ENCODE measurements around the gene ZFPM1. TPM values are rescaled to one million over a fixed set of nuclear protein-coding genes. Genes with fewer than 3 reads are reported as not detected.

The ZFPM1 gene
- total RNA-seq, 1 experiment from 2014 or later: 0.75 TPM

DNA sequence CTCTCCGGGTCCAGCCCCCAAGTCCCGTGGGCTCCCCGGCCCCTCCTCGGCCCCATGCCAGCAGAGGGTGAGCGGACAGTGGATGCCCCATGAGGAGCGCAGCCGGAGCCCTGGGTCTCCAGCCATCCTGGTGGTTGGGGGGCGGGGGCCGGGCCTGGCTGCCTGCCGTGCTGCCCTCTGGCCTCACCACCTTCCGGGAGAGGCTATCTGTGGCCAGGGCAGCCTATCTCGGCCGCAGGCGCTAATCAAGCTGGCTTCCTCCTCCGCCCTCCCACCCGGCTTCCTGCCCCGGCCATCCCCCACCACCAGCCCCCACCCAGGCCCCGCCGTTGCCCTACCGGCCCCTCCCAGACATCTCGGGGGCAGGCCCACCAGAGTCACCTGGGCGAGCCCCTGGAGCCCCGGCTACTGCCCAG lies 46.8 kb downstream of the ZFPM1 start:
- Histone ChIP-seq H2AFZ (ENCODE audit: low read length) (no peak overlapping the region), H3K4me3 (ENCODE audit: low read length) (no peak overlapping the region), H3K27me3 (ENCODE audit: low read length) (no peaks in the 10 kb centered on the region), H3K9ac (ENCODE audit: low read length) (no peak overlapping the region), H3K9me2 (replicated peaks; ENCODE audit: insufficient read depth, low read length) (no peaks in the 10 kb centered on the region), H3K36me3 (ENCODE audit: insufficient read depth, low read length) (no peaks in the 10 kb centered on the region), H3K4me2 (ENCODE audit: low read depth, low read length, poor library complexity, severe bottlenecking) (no peak overlapping the region), H3K9me3 (ENCODE audit: low read length) (no peaks in the 10 kb centered on the region), H3K4me1 (ENCODE audit: low read length) (no peaks in the 10 kb centered on the region), H3K27ac (ENCODE audit: low read length) (no peak overlapping the region), H4K20me1 (ENCODE audit: insufficient read depth, low read depth, low read length) (no peaks in the 10 kb centered on the region), H3K79me2 (ENCODE audit: low read length) (no peaks in the 10 kb centered on the region)
- DNase-seq: no peak

DNA sequence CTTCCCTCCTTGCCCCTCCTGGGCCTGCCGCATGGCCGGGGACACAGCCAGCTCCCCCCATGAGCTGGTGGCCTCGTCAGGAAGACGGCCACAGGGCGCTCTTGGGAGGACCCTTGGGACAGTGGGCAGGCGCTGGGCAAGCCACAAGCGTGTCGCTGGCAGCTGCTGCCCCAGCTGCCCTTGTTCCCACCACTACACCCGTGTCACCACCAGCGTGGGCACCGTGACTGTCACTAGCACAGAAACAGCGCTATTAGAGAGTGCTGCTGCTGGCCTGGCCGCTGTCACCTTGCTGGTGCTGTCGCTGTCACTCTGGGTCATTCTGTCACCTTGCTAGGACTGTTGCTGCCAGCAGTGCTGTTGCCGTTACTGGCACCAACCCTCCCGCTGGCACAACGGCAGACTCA lies 47.2 kb downstream of the ZFPM1 start:
- no peak overlapping the region for H3K4me3 ChIP-seq (ENCODE audit: low read length)
- H3K36me3 ChIP-seq (ENCODE audit: insufficient read depth, low read length): no peaks in the 10 kb centered on the region
- DNase-seq: no peak
- H3K9ac ChIP-seq (ENCODE audit: low read length): no peak overlapping the region
- no peaks in the 10 kb centered on the region for H3K4me1 ChIP-seq (ENCODE audit: low read length)
- H3K9me3 ChIP-seq (ENCODE audit: low read length): no peaks in the 10 kb centered on the region
- no peaks in the 10 kb centered on the region for H4K20me1 ChIP-seq (ENCODE audit: insufficient read depth, low read depth, low read length)
- no peak overlapping the region for H2AFZ ChIP-seq (ENCODE audit: low read length)
- no peaks in the 10 kb centered on the region for H3K9me2 ChIP-seq (replicated peaks; ENCODE audit: insufficient read depth, low read length)
- H3K4me2 ChIP-seq (ENCODE audit: low read depth, low read length, poor library complexity, severe bottlenecking): no peak overlapping the region
- H3K79me2 ChIP-seq (ENCODE audit: low read length): no peaks in the 10 kb centered on the region
- no peaks in the 10 kb centered on the region for H3K27me3 ChIP-seq (ENCODE audit: low read length)
- H3K27ac ChIP-seq (ENCODE audit: low read length): no peak overlapping the region

DNA sequence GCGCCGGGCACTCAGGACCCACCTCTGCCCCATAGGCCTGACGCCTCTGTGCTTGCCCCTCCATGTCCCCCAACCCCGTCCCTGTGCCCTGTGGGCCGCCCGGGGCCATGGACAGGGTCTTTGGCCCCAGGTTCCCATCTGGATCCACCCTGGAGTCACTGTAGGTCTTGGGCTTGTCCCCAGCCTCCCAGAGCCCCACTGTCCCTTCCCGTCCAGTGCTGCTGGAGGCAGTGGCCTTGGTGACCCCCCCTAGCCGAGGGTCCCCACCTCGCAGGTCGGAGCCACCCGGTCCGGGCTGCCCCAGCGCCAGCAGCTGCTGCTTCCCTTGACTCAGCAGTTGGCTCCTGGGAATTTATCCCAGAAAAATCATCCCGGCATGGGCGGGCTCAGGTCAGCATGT lies 49.3 kb downstream of the ZFPM1 start:
- Histone ChIP-seq H3K9me3 (ENCODE audit: low read length) (no peaks in the 10 kb centered on the region), H3K4me1 (ENCODE audit: low read length) (no peaks in the 10 kb centered on the region), H3K9ac (ENCODE audit: low read length) (no peak overlapping the region), H2AFZ (ENCODE audit: low read length) (no peak overlapping the region), H4K20me1 (ENCODE audit: insufficient read depth, low read depth, low read length) (no peaks in the 10 kb centered on the region), H3K79me2 (ENCODE audit: low read length) (no peaks in the 10 kb centered on the region), H3K27ac (ENCODE audit: low read length) (no peak overlapping the region), H3K4me3 (ENCODE audit: low read length) (no peak overlapping the region), H3K9me2 (replicated peaks; ENCODE audit: insufficient read depth, low read length) (no peaks in the 10 kb centered on the region), H3K4me2 (ENCODE audit: low read depth, low read length, poor library complexity, severe bottlenecking) (no peak overlapping the region), H3K36me3 (ENCODE audit: insufficient read depth, low read length) (no peaks in the 10 kb centered on the region), H3K27me3 (ENCODE audit: low read length) (no peaks in the 10 kb centered on the region)
- no peak for DNase-seq

- Histone ChIP-seq H3K9ac (ENCODE audit: low read length) (no peak overlapping the region), H3K4me3 (ENCODE audit: low read length) (no peak overlapping the region), H2AFZ (ENCODE audit: low read length) (no peak overlapping the region), H3K4me1 (ENCODE audit: low read length) (no peaks in the 10 kb centered on the region), H3K27me3 (ENCODE audit: low read length) (no peaks in the 10 kb centered on the region), H3K36me3 (ENCODE audit: insufficient read depth, low read length) (no peaks in the 10 kb centered on the region), H3K4me2 (ENCODE audit: low read depth, low read length, poor library complexity, severe bottlenecking) (no peak overlapping the region), H3K9me3 (ENCODE audit: low read length) (no peaks in the 10 kb centered on the region), H4K20me1 (ENCODE audit: insufficient read depth, low read depth, low read length) (no peaks in the 10 kb centered on the region), H3K9me2 (replicated peaks; ENCODE audit: insufficient read depth, low read length) (no peaks in the 10 kb centered on the region), H3K79me2 (ENCODE audit: low read length) (no peaks in the 10 kb centered on the region), H3K27ac (ENCODE audit: low read length) (no peak overlapping the region)
- DNase-seq: no peak
Observed at GRCh38 chr16:88502776-88503280, 49.7 kb downstream of the ZFPM1 start.

- Histone ChIP-seq H3K27ac (ENCODE audit: low read length) (no peak overlapping the region), H2AFZ (ENCODE audit: low read length) (no peak overlapping the region), H3K4me1 (ENCODE audit: low read length) (no peaks in the 10 kb centered on the region), H3K4me2 (ENCODE audit: low read depth, low read length, poor library complexity, severe bottlenecking) (no peak overlapping the region), H4K20me1 (ENCODE audit: insufficient read depth, low read depth, low read length) (no peaks in the 10 kb centered on the region), H3K9me3 (ENCODE audit: low read length) (no peaks in the 10 kb centered on the region), H3K4me3 (ENCODE audit: low read length) (no peak overlapping the region), H3K36me3 (ENCODE audit: insufficient read depth, low read length) (no peaks in the 10 kb centered on the region), H3K9me2 (replicated peaks; ENCODE audit: insufficient read depth, low read length) (no peaks in the 10 kb centered on the region), H3K27me3 (ENCODE audit: low read length) (no peaks in the 10 kb centered on the region), H3K79me2 (ENCODE audit: low read length) (no peaks in the 10 kb centered on the region), H3K9ac (ENCODE audit: low read length) (no peak overlapping the region)
- DNase-seq: no peak
Observed at GRCh38 chr16:88503374-88503770, 50.3 kb downstream of the ZFPM1 start.

DNA sequence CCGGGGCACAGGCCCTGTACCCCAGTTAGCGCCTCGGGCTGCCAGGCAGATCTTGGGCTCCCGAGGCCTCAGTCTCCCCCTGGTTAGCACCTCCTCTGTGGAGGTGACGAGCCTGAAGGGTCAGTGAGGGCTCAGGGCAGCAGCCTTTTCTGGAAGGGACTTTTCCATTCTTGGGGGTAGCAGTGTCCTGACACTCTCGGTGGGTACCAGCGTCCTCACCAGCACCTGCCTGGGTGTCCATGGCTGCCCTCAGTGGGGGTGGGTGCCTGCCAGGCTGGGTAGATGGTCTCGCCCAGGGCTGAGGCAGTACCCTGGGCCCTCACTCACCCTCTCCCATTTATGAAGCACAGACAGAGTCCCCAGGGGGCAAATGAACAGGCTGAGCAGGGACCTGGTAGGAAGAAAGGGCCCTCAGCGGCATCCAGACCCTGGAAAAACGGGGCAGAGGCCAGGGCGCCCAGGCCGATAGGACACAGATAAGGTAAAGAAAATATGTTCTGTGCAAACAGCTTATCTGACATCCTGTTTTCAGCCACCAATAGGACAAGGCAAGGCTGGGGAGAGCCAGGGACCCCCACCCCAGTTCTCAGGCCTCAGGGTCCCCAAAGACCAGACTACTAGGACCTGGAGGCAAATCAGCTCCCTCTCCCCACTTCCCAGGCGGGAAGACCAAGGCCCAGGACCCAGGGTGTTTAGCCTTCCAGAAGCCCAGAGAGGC lies 50.9 kb downstream of the ZFPM1 start:
- Histone ChIP-seq H3K4me1 (ENCODE audit: low read length) (no peaks in the 10 kb centered on the region), H3K27ac (ENCODE audit: low read length) (no peak overlapping the region), H4K20me1 (ENCODE audit: insufficient read depth, low read depth, low read length) (no peaks in the 10 kb centered on the region), H3K27me3 (ENCODE audit: low read length) (no peaks in the 10 kb centered on the region), H3K4me3 (ENCODE audit: low read length) (no peak overlapping the region), H3K9me2 (replicated peaks; ENCODE audit: insufficient read depth, low read length) (no peaks in the 10 kb centered on the region), H3K9me3 (ENCODE audit: low read length) (no peaks in the 10 kb centered on the region), H3K9ac (ENCODE audit: low read length) (no peak overlapping the region), H2AFZ (ENCODE audit: low read length) (no peak overlapping the region), H3K36me3 (ENCODE audit: insufficient read depth, low read length) (no peaks in the 10 kb centered on the region), H3K4me2 (ENCODE audit: low read depth, low read length, poor library complexity, severe bottlenecking) (no peak overlapping the region), H3K79me2 (ENCODE audit: low read length) (no peaks in the 10 kb centered on the region)
- DNase-seq: no peak

GRCh38 chr16:88504489-88505404 lies 51.7 kb downstream of the ZFPM1 start:
- Histone ChIP-seq H4K20me1 (ENCODE audit: insufficient read depth, low read depth, low read length) (no peaks in the 10 kb centered on the region), H3K27ac (ENCODE audit: low read length) (no peak overlapping the region), H3K36me3 (ENCODE audit: insufficient read depth, low read length) (no peaks in the 10 kb centered on the region), H3K79me2 (ENCODE audit: low read length) (no peaks in the 10 kb centered on the region), H3K4me1 (ENCODE audit: low read length) (no peaks in the 10 kb centered on the region), H3K9me2 (replicated peaks; ENCODE audit: insufficient read depth, low read length) (no peaks in the 10 kb centered on the region), H3K27me3 (ENCODE audit: low read length) (no peaks in the 10 kb centered on the region), H3K9me3 (ENCODE audit: low read length) (no peaks in the 10 kb centered on the region), H3K9ac (ENCODE audit: low read length) (no peak overlapping the region), H3K4me2 (ENCODE audit: low read depth, low read length, poor library complexity, severe bottlenecking) (no peak overlapping the region), H2AFZ (ENCODE audit: low read length) (no peak overlapping the region), H3K4me3 (ENCODE audit: low read length) (no peak overlapping the region)
- DNase-seq: no peak

DNA sequence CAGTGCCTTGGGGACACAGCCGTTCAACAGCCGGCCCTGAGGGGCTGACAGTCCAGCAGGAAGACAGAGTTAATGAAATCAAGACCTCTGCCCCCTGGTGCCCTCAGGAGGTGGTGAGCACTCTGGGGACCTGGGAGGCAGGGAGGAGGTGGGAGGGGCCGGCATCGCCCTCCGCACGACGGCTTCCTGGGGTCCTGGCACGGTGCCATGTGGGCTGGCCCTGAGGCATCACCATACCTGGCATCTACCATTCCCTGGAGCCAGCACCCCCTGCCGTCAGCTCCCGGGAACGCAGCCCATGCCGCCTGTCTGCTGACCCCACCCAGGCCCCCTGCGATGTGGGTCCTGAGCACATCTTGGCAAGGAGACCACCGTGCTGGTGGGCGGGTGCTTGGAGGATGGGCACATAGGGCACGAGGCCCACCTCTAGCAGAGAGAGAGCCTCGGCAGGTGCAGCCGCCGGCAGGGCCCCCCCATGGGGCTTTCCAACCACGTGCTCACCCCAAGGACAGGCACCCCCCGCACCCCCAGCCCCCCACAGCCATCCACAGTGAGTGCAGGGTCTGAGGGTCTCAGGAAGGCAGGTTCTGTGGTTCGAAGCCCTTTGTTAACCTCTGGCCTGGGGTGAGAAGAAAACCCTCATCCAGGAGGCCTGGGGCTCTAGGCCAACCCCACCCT lies 52.5 kb downstream of the ZFPM1 start:
- Histone ChIP-seq H4K20me1 (ENCODE audit: insufficient read depth, low read depth, low read length) (no peaks in the 10 kb centered on the region), H3K27ac (ENCODE audit: low read length) (no peak overlapping the region), H3K27me3 (ENCODE audit: low read length) (no peaks in the 10 kb centered on the region), H3K4me2 (ENCODE audit: low read depth, low read length, poor library complexity, severe bottlenecking) (no peak overlapping the region), H2AFZ (ENCODE audit: low read length) (no peak overlapping the region), H3K36me3 (ENCODE audit: insufficient read depth, low read length) (no peaks in the 10 kb centered on the region), H3K9ac (ENCODE audit: low read length) (no peak overlapping the region), H3K9me3 (ENCODE audit: low read length) (no peaks in the 10 kb centered on the region), H3K4me1 (ENCODE audit: low read length) (no peaks in the 10 kb centered on the region), H3K4me3 (ENCODE audit: low read length) (no peak overlapping the region), H3K79me2 (ENCODE audit: low read length) (no peaks in the 10 kb centered on the region), H3K9me2 (replicated peaks; ENCODE audit: insufficient read depth, low read length) (no peaks in the 10 kb centered on the region)
- DNase-seq: peak; percentile 91

Measured in Karpas-422 (cell line).